Stimulated activated naive B cell treated with anti-CD40 and anti-IgM and Interleukin-4, amounts not matched to agents 10 μg/mL and 1 μg/mL and 100 μg/mL, for 72 hours (primary cell): ENCODE results near the gene PLCB4.

ENCODE experiments used
- ATAC-seq, 2 donors: fragments of 150-1000 bp; cut with Tn5 transposase; replicated peaks; 2 replicates each; pipeline ENCODE4 v1.10.0; 2021; ENCODE audit warnings: moderate library complexity in 1 of 2
- DNase-seq: peaks from one replicate; pipeline ENCODE4 v3.0.0; 2021
- H3K27ac Mint-ChIP-seq: one replicate; pipeline ENCODE4 v1.8.0; 2022; ENCODE audit warnings: mild to moderate bottlenecking, mixed read lengths
- H3K27me3 Mint-ChIP-seq, 2 donors: one replicate each; pipeline ENCODE4 v1.8.0; 2022; ENCODE audit warnings: mixed read lengths in 2 of 2
- H3K36me3 Mint-ChIP-seq, 2 donors: one replicate each; pipeline ENCODE4 v1.8.0; 2022; ENCODE audit warnings: mixed read lengths in 2 of 2, mild to moderate bottlenecking in 1 of 2
- H3K4me1 Mint-ChIP-seq, 2 donors: one replicate each; pipeline ENCODE4 v1.8.0; 2022; ENCODE audit warnings: mixed read lengths in 2 of 2, mild to moderate bottlenecking in 1 of 2
- H3K4me3 Mint-ChIP-seq, 2 donors: one replicate each; pipeline ENCODE4 v1.8.0; 2022; ENCODE audit warnings: mild to moderate bottlenecking in 2 of 2, mixed read lengths in 2 of 2, moderate library complexity in 1 of 2
- H3K9me3 Mint-ChIP-seq, 2 donors: one replicate each; pipeline ENCODE4 v1.8.0; 2022; ENCODE audit warnings: mixed read lengths in 2 of 2, mild to moderate bottlenecking in 1 of 2

Gene PLCB4

DNA sequence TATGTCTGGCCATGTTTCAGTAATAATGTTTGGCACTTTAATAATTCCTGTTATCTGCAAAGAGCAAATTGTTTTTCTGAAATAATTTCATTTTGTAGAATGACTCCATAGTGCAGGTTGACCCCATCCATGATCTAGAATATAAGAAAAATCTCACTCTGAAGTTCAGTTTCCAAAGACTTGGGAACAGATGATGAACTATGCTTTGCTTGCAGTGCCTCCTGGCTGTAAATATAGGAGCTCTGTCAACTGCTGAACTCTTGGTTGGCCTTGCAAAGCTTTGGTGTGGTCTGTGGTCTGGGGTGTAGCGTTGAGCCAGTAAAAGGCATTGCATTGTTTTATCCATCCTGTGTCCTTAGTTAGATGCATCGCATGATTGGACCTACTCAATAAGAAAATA, 104.0 kb downstream of the PLCB4 start:
- no peak overlapping the region for H3K4me3 Mint-ChIP-seq
- no peaks in the 10 kb centered on the region for H3K9me3 Mint-ChIP-seq
- DNase-seq: no peak
- no peaks in the 10 kb centered on the region for H3K27me3 Mint-ChIP-seq
- ATAC-seq: no peak
- H3K27ac Mint-ChIP-seq: no peak overlapping the region
- H3K36me3 Mint-ChIP-seq: no peaks in the 10 kb centered on the region
- H3K4me1 Mint-ChIP-seq: peaks cover 0 to 7% of the 10 kb centered on the region in 2 donors

DNA sequence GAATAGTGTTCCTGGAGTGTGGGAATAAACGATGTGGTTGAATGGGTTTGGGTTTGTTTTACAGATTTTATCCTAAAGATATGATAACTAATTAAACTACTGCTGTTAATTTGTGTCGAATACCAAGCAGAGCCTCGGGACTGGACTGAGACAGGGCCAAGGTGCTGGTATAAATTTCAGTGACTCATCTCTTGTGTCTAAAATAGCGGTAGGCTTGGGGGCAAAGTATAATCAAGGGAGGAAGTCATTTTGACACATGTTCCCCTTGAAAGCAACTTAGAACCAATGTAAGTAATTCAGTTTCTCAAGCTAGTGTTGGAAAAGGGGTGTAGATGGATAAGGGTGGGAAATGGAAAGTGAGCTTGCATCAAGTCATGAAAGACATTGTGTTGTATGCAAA, 108.4 kb downstream of the PLCB4 start:
- Mint-ChIP-seq H3K9me3 (no peaks in the 10 kb centered on the region), H3K27me3 (no peaks in the 10 kb centered on the region), H3K4me1 (peaks cover 0 to 7% of the 10 kb centered on the region in 2 donors), H3K36me3 (no peaks in the 10 kb centered on the region), H3K27ac (no peak overlapping the region), H3K4me3 (no peak overlapping the region)
- ATAC-seq (no peak), DNase-seq (no peak)

DNA sequence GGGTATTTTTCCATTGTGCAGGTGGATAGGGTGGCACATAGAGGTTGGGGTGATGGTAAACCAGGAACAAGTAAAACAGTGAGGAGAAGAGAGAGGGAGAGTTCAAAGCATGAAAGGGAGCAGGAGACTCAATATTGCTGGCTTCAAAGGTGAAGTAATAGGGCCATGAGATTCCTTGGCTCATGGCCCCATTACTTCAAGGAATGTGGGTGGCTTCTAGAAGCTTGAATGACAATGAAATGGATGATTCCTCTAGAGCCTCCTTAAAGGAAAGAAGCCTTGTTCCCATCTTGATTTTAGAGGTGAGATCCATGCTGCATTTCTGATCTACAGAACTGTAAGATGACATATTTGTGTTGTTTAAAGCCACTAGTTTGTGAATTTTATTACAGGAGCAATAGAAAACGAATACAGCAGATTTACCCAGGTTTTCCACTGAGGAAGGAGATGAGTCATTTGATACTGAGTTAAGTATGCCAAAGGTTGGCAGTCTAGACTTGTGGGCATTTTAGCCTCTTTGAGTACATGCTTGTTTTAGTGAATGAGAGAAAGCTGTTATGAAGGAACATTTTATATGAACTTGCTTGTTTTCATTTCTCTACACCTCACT, 110.4 kb downstream of the PLCB4 start:
- no peak overlapping the region for H3K4me3 Mint-ChIP-seq
- no peaks in the 10 kb centered on the region for H3K36me3 Mint-ChIP-seq
- no peak for DNase-seq
- no peak for ATAC-seq
- no peak overlapping the region for H3K27ac Mint-ChIP-seq
- H3K27me3 Mint-ChIP-seq: no peaks in the 10 kb centered on the region
- no peaks in the 10 kb centered on the region for H3K4me1 Mint-ChIP-seq
- H3K9me3 Mint-ChIP-seq: no peaks in the 10 kb centered on the region

DNA sequence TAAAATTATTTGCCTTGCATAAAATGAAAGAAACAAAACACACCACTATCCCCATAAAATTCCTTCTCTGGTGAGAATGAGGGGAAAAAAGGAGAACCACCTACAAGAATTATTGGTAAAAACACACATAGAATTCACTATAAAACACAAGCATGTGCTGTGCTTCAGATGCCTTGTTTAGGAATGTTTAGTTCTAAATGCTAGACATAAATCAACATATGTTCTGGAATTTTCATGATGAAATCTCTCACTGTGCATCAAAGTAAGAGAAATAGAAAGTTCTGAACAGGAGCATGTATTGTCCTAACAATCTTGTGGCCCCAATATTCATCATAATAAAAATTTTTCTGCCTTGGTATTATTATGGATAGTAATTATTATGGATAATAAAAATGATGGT, 111.0 kb downstream of the PLCB4 start:
- no peak overlapping the region for H3K27ac Mint-ChIP-seq
- H3K9me3 Mint-ChIP-seq: no peaks in the 10 kb centered on the region
- no peak for DNase-seq
- H3K4me1 Mint-ChIP-seq: no peaks in the 10 kb centered on the region
- no peak overlapping the region for H3K4me3 Mint-ChIP-seq
- no peak for ATAC-seq
- H3K36me3 Mint-ChIP-seq: no peaks in the 10 kb centered on the region
- H3K27me3 Mint-ChIP-seq: no peaks in the 10 kb centered on the region

DNA sequence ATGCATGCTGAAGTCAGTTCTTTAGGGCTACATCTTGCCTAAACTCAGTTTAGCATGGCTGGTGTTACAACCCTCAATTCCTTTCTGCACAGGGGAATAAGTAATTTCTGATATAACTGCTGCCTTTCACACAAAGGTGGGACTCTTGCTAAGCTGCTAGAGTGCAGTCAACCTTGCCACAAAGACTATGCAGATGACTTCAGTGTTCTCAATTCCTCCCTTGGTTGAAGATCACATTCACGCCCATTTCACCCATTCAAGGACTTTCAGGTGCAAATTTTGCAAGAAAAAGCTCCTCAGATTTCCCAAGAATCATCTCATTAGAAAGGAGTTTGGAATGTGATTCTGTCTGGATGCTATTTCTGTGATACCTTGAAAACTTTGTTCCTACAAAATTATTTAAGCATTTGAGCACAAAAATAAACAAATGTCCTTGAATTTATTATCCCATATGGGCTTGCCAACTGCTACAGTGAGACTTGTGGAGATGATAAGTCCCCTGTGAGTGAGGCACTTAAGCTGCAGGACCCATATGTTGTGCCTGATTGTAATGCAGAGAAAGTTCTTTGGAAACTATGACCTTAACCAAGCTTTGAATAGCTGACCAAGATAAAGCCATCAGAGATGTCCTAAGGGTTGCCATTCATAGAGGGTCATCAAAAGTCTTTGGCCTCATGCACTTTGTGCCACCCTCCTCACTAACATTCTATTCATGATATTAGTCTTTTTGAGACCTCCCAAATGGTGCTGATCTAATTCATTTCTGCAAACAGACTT, 111.8 kb downstream of the PLCB4 start:
- Mint-ChIP-seq H3K27me3 (no peaks in the 10 kb centered on the region), H3K4me3 (no peak overlapping the region), H3K27ac (no peak overlapping the region), H3K36me3 (no peaks in the 10 kb centered on the region), H3K9me3 (no peaks in the 10 kb centered on the region), H3K4me1 (no peaks in the 10 kb centered on the region)
- no peak for DNase-seq
- peak in 1 of 2 donors; percentile 48 for ATAC-seq

DNA sequence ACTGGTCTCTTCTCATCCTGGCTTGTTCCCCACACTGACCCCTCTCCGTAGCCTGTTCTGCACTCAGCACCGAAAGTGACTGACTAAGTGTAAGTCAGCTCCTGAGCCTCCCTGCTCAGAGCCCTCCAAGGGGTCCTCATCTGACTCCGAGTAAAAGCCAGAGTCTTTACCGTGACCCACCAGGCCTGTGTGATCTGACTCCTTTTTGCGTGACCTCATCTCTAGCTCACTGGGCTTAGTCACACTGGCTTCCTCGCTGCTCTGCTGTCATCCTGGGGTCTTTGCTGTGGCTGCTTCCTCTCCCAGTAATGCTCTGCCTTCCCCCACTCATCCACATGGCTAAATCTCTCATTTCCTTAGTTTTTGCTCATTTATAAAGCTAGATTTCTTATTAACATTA, 116.6 kb downstream of the PLCB4 start:
- Mint-ChIP-seq H3K9me3 (no peaks in the 10 kb centered on the region), H3K4me1 (no peaks in the 10 kb centered on the region), H3K27me3 (no peaks in the 10 kb centered on the region), H3K4me3 (no peak overlapping the region), H3K36me3 (no peaks in the 10 kb centered on the region), H3K27ac (no peak overlapping the region)
- ATAC-seq (no peak), DNase-seq (no peak)

DNA sequence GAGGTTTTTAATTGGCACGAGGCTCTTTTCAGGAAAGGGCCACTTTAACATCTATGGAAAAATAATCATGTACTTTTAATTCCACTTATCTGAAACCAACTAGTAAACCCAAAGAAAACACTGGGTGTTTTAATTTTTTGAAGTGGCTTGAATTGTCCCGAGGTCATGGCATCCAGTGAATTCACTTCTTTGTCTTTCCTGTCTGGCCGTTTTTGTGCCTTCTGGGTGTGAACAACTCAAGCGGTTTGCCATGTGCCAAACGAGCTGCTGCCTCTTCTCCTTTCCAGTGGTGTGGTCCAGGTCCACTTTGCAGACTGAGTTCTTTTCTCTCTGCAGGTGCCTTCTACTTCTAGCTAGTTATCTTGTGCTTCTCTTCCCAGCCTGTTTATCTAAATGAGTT, 117.5 kb downstream of the PLCB4 start:
- no peaks in the 10 kb centered on the region for H3K9me3 Mint-ChIP-seq
- no peak for DNase-seq
- H3K27ac Mint-ChIP-seq: no peak overlapping the region
- H3K4me1 Mint-ChIP-seq: no peaks in the 10 kb centered on the region
- no peak for ATAC-seq
- H3K4me3 Mint-ChIP-seq: no peak overlapping the region
- no peaks in the 10 kb centered on the region for H3K36me3 Mint-ChIP-seq
- no peaks in the 10 kb centered on the region for H3K27me3 Mint-ChIP-seq

DNA sequence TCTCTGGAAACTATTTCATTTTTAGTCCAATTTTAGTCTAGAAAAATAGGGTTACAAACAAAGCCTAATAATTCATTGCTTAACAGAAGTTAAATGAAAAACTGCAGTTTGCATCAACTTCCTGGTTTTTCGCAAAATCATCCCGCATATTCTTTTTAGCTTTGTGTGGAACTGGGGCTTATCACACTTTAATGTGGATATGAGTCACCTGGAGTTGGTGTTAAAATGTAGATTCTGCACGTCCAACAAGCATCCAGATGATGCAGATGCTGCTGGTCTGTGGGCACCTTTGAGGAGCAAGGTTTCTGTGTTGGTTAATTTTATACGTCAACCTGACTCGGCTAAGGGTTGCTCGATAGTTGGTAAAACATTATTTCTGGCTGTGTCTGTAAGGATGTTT, 126.1 kb downstream of the PLCB4 start:
- no peak for DNase-seq
- no peak for ATAC-seq
- H3K36me3 Mint-ChIP-seq: no peaks in the 10 kb centered on the region
- H3K4me1 Mint-ChIP-seq: no peaks in the 10 kb centered on the region
- H3K4me3 Mint-ChIP-seq: no peak overlapping the region
- no peaks in the 10 kb centered on the region for H3K9me3 Mint-ChIP-seq
- H3K27ac Mint-ChIP-seq: no peak overlapping the region
- H3K27me3 Mint-ChIP-seq: no peaks in the 10 kb centered on the region

- no peak for ATAC-seq
- Mint-ChIP-seq H3K27me3 (no peaks in the 10 kb centered on the region), H3K9me3 (peaks cover 0 to 1% of the 10 kb centered on the region in 2 donors), H3K4me3 (no peak overlapping the region), H3K27ac (no peak overlapping the region), H3K36me3 (no peaks in the 10 kb centered on the region), H3K4me1 (no peaks in the 10 kb centered on the region)
- DNase-seq: no peak
Observed at GRCh38 chr20:9196110-9196509, 127.2 kb downstream of the PLCB4 start.

GRCh38 chr20:9198460-9198859, 129.6 kb downstream of the PLCB4 start:
- DNase-seq: no peak
- ATAC-seq: no peak
- Mint-ChIP-seq H3K4me3 (no peak overlapping the region), H3K9me3 (peaks cover 0 to 4% of the 10 kb centered on the region in 2 donors), H3K4me1 (peaks cover 0 to 9% of the 10 kb centered on the region in 2 donors), H3K27me3 (no peaks in the 10 kb centered on the region), H3K36me3 (no peaks in the 10 kb centered on the region), H3K27ac (no peak overlapping the region)

- H3K27me3 Mint-ChIP-seq: no peaks in the 10 kb centered on the region
- peaks cover 0 to 9% of the 10 kb centered on the region in 2 donors for H3K4me1 Mint-ChIP-seq
- ATAC-seq: no peak
- H3K27ac Mint-ChIP-seq: no peak overlapping the region
- no peak for DNase-seq
- H3K9me3 Mint-ChIP-seq: peaks cover 0 to 4% of the 10 kb centered on the region in 2 donors
- no peaks in the 10 kb centered on the region for H3K36me3 Mint-ChIP-seq
- no peak overlapping the region for H3K4me3 Mint-ChIP-seq
Observed at GRCh38 chr20:9200196-9200595, 131.3 kb downstream of the PLCB4 start.

DNA sequence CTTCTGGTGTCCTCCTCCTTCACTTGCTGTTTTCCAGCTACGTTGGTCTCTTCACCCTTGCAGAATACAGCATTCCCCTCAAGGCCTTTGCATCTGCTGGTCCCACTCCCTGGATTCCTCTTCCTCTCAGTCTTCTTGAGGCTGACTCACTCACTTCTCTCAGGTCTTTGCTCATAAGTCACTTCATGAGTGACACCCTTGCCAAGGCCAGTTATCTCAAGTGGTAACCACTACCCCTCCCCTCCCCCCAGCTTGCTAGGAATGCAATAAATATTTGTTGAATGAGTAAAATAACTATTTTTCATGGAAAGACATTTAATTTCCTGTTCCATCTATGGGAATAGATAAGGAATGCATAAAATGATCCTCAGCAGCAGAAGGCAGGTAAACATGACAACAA, 131.7 kb downstream of the PLCB4 start:
- Mint-ChIP-seq H3K27ac (no peak overlapping the region), H3K4me3 (no peak overlapping the region)
- no peak for ATAC-seq

DNA sequence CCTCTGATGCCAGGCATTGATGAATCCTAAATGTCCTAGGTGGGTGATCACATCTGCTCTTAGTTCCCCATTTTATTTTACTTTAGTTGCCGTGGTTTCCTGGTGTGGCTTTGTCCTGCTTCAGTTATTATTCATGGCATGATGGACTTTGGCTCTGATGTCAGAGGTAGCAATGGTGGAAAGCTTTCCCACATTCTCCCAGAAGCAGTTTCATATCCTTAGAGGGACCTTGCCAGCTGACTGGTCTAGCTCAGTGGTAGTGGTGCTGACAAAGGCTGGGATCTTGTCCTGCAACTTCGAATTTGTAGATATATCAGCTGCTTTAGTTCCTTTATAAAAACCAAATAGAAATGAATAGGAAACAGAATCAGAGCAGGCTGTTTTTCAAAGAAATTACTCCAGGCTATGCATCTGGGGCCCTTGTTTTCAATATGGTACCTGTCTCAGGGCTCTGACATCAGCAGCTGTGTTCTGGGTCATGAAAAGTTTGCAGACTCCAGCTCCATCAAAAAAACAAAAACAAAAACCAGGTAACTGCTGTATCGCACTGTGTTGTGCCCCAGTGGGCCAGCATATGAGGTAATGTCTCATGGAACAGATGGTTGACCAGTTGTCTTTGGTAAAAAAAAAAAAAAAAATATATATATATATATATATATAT, 133.7 kb downstream of the PLCB4 start:
- H3K27ac Mint-ChIP-seq: no peak overlapping the region
- no peak overlapping the region for H3K4me3 Mint-ChIP-seq
- H3K27me3 Mint-ChIP-seq: no peaks in the 10 kb centered on the region
- ATAC-seq: peak in 1 of 2 donors; percentile 29
- H3K36me3 Mint-ChIP-seq: no peaks in the 10 kb centered on the region
- no peak for DNase-seq
- H3K9me3 Mint-ChIP-seq: peaks cover 0 to 4% of the 10 kb centered on the region in 2 donors
- peaks cover 0 to 9% of the 10 kb centered on the region in 2 donors for H3K4me1 Mint-ChIP-seq

More for the DNA sequence above, 131.7 kb downstream of the PLCB4 start:
- Mint-ChIP-seq H3K36me3 (no peaks in the 10 kb centered on the region), H3K4me1 (peaks cover 0 to 9% of the 10 kb centered on the region in 2 donors), H3K9me3 (peaks cover 0 to 4% of the 10 kb centered on the region in 2 donors), H3K27me3 (no peaks in the 10 kb centered on the region)
- no peak for DNase-seq

DNA sequence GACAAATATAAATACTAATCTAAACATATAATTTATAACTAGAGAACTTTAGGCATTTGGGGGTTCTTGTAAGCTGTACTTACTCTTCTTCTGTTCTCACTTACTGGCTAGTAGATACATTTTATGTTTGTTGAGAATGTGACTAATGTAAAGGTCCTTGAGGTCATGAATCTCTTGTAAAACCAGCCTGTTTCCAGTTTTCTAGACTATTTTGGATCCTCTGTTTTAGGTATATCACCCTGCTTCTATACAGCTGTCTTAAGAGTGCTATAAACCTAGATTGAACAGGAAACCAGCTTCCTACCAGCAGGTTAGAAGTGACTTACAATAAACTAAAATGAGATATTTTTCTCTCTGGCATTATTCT, 134.2 kb downstream of the PLCB4 start:
- no peaks in the 10 kb centered on the region for H3K27me3 Mint-ChIP-seq
- peaks cover 0 to 9% of the 10 kb centered on the region in 2 donors for H3K4me1 Mint-ChIP-seq
- H3K36me3 Mint-ChIP-seq: no peaks in the 10 kb centered on the region
- ATAC-seq: no peak
- H3K9me3 Mint-ChIP-seq: peaks cover 0 to 4% of the 10 kb centered on the region in 2 donors
- no peak overlapping the region for H3K4me3 Mint-ChIP-seq
- DNase-seq: no peak
- no peak overlapping the region for H3K27ac Mint-ChIP-seq

DNA sequence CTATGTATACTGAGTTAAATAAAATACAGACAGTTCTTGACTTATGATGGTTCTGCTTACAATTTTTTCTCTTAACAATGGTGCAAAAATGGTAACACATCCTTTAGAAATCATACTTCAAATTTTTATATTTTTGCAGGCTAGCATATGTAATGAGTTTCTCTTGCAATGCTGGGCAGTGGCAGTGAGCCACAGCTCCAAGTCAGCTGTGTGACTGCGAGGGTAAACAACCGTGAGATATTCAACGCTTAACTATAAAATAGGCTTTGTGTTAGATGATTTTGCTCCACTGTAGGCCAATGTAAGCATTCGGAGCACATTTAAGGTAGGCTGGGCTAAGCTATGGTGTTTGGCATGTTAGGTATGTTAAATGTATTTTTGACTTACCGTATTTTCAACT, 136.1 kb downstream of the PLCB4 start:
- Mint-ChIP-seq H3K9me3 (peaks cover 0 to 4% of the 10 kb centered on the region in 2 donors), H3K27ac (no peak overlapping the region), H3K4me1 (peaks cover 0 to 9% of the 10 kb centered on the region in 2 donors), H3K36me3 (no peaks in the 10 kb centered on the region), H3K27me3 (no peaks in the 10 kb centered on the region), H3K4me3 (no peak overlapping the region)
- ATAC-seq (no peak), DNase-seq (no peak)
